ENCODE results near the gene MAP3K20.

The MAP3K20 gene

GRCh38 chr2:173051463-173052215 is 24.0 kb upstream of the MAP3K20 start:
- no peak for DNase-seq

- no peak for DNase-seq
These were observed 22.5 kb upstream of the MAP3K20 start for GRCh38 chr2:173053043-173053699.

- no peak for DNase-seq
These were observed 21.2 kb upstream of the MAP3K20 start for GRCh38 chr2:173054466-173054865.

- no peak for DNase-seq
These were observed 18.8 kb upstream of the MAP3K20 start for GRCh38 chr2:173056705-173057364.

GRCh38 chr2:173058097-173058496 is 17.5 kb upstream of the MAP3K20 start:
- no peak for DNase-seq

GRCh38 chr2:173058673-173059072 is 17.0 kb upstream of the MAP3K20 start:
- DNase-seq = no peak

GRCh38 chr2:173059292-173059691 is 16.4 kb upstream of the MAP3K20 start:
- DNase-seq = no peak

GRCh38 chr2:173059971-173060461 is 15.6 kb upstream of the MAP3K20 start:
- DNase-seq = no peak

- DNase-seq = no peak
These were observed 12.8 kb upstream of the MAP3K20 start for GRCh38 chr2:173062801-173063200.

- no peak for DNase-seq
These were observed 11.4 kb upstream of the MAP3K20 start for GRCh38 chr2:173064151-173064805.

- DNase-seq = no peak
These were observed 8.6 kb upstream of the MAP3K20 start for GRCh38 chr2:173066887-173067676.

- DNase-seq = no peak
These were observed 428 bp upstream of the MAP3K20 start for GRCh38 chr2:173075056-173075780.

- peak; percentile 32 for DNase-seq
These were observed 1.1 kb downstream of the MAP3K20 start for GRCh38 chr2:173076581-173077345.

GRCh38 chr2:173077506-173078177 is 2.0 kb downstream of the MAP3K20 start:
- no peak for DNase-seq

- no peak for DNase-seq
These were observed 3.5 kb downstream of the MAP3K20 start for GRCh38 chr2:173079141-173079540.

GRCh38 chr2:173079973-173080860 is 4.6 kb downstream of the MAP3K20 start:
- DNase-seq = no peak

GRCh38 chr2:173086518-173087213 is 11.0 kb downstream of the MAP3K20 start:
- no peak for DNase-seq

GRCh38 chr2:173087214-173087581 is 11.6 kb downstream of the MAP3K20 start:
- no peak for DNase-seq
